Left ventricle myocardium superior (tissue), 1 donor: ENCODE measurements around the gene ASGR1. TPM values are rescaled to one million over a fixed set of nuclear protein-coding genes. Genes with fewer than 3 reads are reported as not detected.

Experiments used
- ATAC-seq: fragments of 200-7000 bp; cut with Tn5 transposase; one replicate; pipeline ENCODE4 v1.9.1; 2020; ENCODE audit warnings: mild to moderate bottlenecking, moderate library complexity
- DNase-seq: peaks from one replicate; pipeline ENCODE4 v3.0.0-alpha.2; 2020
- intact Hi-C: fragments of 100-400 bp; cut with micrococcal nuclease; formaldehyde crosslinking; loops from one replicate; pipeline ENCODE4 v1.11.0; 2022
- long read RNA-seq: library from polyadenylated mRNA; unstranded; transcript quantifications from one replicate; pipeline ENCODE4 v2.0.0, GENCODE V29; 2021
- total RNA-seq: library from RNA; stranded (reverse); fragmentation: NEBNext Ultra II Directional; extraction: Animal tissue kit (Norgen Biotek cat#: 25700); gene quantifications from one replicate; pipeline ENCODE4 v1.2.1, GENCODE V29; 2021
- donor health status: DM: no; HTN: yes; CAD: no; lungs with severe emphysema.

Gene ASGR1
- total RNA-seq = 0.30 TPM
- long read RNA-seq = 0 reads

GRCh38 chr17:7179317-7180254 lies at the start of gene ASGR1:
Gene ASGR1 (minus strand): TSS chr17:7179370. CDS start chr17:7178563, 807 bp downstream.
- ATAC-seq = no peak
- intact Hi-C loops = no loop called here
- DNase-seq = no peak

- intact Hi-C loops = no loop called here
- ATAC-seq (no peak), DNase-seq (peak; percentile 29)
Measured at GRCh38 chr17:7228920-7229319, 49.8 kb upstream of the ASGR1 start.

- peak; percentile 34 for DNase-seq
- intact Hi-C loops = no loop called here
- ATAC-seq = no peak
Measured at GRCh38 chr17:7226721-7227710, 47.8 kb upstream of the ASGR1 start.

- ATAC-seq (peak; percentile 44), DNase-seq (peak; percentile 54)
- intact Hi-C loops = no loop called here
Measured at GRCh38 chr17:7225711-7226331, 46.7 kb upstream of the ASGR1 start.

GRCh38 chr17:7224661-7225111 lies 45.5 kb upstream of the ASGR1 start:
- intact Hi-C loops = no loop called here
- DNase-seq = peak; percentile 29

GRCh38 chr17:7224110-7224509 lies 44.9 kb upstream of the ASGR1 start:
- ATAC-seq (no peak), DNase-seq (peak; percentile 36)
- intact Hi-C loops = no loop called here

More at GRCh38 chr17:7224661-7225111, 45.5 kb upstream of the ASGR1 start:
- ATAC-seq = no peak

GRCh38 chr17:7223375-7223774 lies 44.2 kb upstream of the ASGR1 start:
- intact Hi-C loops = no loop called here

GRCh38 chr17:7222972-7223292 lies 43.8 kb upstream of the ASGR1 start:
- intact Hi-C loops = no loop called here
- DNase-seq = peak; percentile 40
- ATAC-seq = no peak

More at GRCh38 chr17:7223375-7223774, 44.2 kb upstream of the ASGR1 start:
- ATAC-seq = no peak
- DNase-seq = no peak

GRCh38 chr17:7222093-7222971 lies 43.2 kb upstream of the ASGR1 start:
- DNase-seq (no peak), ATAC-seq (no peak)
- intact Hi-C loops = no loop called here

- DNase-seq (no peak), ATAC-seq (no peak)
- intact Hi-C loops = no loop called here
Measured at GRCh38 chr17:7221278-7222092, 42.3 kb upstream of the ASGR1 start.

GRCh38 chr17:7220593-7221277 lies 41.6 kb upstream of the ASGR1 start:
- DNase-seq = peak; percentile 58
- ATAC-seq = peak; percentile 4
- intact Hi-C loops = no loop called here

GRCh38 chr17:7219812-7220592 lies 40.8 kb upstream of the ASGR1 start, which contains the start of the genes ACADVL and DLG4:
Gene ACADVL (plus strand): TSS chr17:7219938. CDS start chr17:7219985, 47 bp downstream.
Gene DLG4 (minus strand): TSS chr17:7219836.
- peak; percentile 82 for ATAC-seq
- intact Hi-C loops = no loop called here
- DNase-seq = peak; percentile 97

GRCh38 chr17:7219229-7219811 lies 40.1 kb upstream of the ASGR1 start:
- intact Hi-C loops = no loop called here
- DNase-seq (peak; percentile 11), ATAC-seq (no peak)

GRCh38 chr17:7218758-7219157 lies 39.6 kb upstream of the ASGR1 start:
- DNase-seq (peak; percentile 22), ATAC-seq (no peak)
- intact Hi-C loops = no loop called here

- intact Hi-C loops = no loop called here
- no peak for ATAC-seq
- peak; percentile 57 for DNase-seq
Measured at GRCh38 chr17:7218166-7218565, 39.0 kb upstream of the ASGR1 start.
